Activated T-cell treated with anti-CD3 and anti-CD28 coated beads for 24 hours (primary cell): Measurements from ENCODE around the gene TRPM3.

ENCODE experiments used
- DNase-seq: peaks from one replicate; pipeline ENCODE4 v3.0.0-alpha.2; 2020; ENCODE audit warnings: low read depth

TRPM3 gene

DNA sequence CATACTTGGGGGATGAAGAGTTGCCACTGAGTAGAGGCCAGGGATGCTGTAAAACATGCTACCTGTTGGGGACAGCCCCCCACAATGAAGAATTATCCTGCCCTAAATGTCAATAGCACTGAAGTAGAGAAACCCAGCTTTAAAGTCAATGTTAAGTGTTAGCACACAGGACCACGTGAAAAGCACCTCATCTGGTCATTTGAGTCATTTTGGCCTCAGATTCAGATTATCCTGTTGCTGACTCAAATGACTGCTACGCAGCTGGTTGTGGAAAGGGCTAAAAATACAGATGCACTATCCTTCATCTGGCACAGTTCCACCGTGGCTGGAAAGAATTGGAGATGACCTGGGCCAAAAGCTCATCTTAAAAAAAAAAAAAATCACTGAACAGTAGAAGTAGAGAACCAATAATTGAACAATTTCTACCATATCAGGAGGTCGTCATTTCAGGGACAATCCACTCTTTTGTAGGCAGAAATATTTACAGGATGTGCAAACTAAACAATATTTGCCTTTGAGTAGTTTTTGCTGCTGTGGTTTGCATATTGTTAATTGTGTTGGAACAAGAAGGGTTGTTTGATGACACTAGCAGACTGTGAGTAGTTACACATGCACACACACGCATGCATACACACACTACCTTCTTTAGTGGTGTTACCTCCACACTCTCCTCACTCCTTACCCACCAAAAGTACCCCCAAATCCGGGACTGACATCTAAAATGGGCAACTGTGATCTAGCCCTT is 511.7 kb downstream of the TRPM3 start:
- DNase-seq, result no peak

DNA sequence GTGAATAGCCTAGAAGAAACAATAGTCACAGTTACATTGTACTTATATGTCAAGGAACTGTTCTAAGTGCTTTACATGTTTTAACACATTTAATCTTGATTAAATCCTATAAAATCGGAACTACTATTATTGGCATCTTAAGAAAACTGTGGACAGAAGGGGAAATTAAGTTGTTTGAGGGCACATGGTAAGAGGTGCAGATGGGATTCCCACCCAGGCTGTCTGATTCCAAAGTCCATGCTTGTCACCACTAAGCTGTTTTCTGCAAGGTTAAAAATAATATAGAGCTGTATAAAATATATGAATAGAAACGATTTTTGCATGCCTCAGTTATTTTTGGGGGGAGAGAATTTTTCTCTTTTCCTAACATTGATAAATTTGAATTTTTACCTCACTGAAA is 512.4 kb downstream of the TRPM3 start:
- no peak for DNase-seq

DNA sequence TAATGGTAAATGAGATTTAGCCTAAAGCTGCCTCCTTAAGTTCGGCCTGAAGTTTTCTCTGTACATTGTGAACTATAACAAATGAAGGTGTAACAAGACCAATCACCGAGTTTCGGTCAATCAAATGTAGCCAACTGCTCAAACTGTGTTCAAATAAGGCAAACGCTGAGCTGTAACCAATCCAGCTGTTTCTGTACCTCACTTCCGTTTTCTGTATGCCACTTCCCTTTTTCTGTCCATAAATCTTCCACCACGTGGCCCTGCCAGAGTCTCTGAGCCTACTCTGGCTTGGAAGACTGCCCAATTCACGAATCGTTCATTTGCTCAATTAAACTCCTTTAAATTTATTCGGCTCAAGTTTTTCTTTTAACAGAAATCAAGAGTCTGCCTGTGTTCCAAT is 513.5 kb downstream of the TRPM3 start:
- DNase-seq, result no peak

DNA sequence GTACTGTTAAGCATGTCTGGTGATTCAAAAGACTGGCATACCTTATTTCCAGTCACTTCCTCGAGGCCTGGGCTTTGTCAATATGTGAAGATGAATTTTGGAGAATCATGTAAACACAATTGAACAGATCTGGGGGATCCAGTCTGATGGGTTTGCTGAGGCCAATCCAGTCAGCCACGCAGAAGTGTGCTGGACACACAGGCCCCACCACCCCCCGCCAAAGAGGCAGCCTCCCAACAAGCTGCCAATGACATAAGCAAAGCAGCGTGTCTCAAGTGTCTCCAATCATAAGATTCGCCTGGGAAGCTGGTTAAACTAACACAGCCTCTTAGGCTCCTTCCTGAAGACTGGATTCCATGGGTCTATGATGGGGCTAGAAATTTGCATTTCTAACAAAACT is 514.1 kb downstream of the TRPM3 start:
- DNase-seq, result no peak

DNA sequence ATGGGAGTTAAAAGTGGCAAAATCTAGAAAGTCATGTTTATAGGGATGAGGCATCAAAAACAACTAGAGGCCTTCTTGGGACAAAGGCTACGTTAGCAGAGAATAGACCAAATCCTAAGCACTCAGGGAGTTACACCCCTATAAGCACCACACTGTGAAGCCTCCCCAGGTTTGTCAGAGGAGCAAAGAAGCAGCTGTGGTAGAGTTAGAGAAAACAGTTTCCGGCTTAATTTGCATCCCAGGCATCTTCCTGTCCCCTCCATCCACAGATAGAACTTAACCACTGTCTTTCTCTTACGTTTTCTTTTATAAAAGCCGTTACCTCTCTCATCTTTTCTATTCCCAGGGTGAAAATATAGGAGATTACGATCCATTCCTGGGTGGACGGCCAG is 518.4 kb downstream of the TRPM3 start:
- no peak for DNase-seq

- peak; percentile 24 for DNase-seq
These were observed 519.0 kb downstream of the TRPM3 start for GRCh38 chr9:70602321-70603019.

GRCh38 chr9:70601000-70601951 is 520.1 kb downstream of the TRPM3 start:
- no peak for DNase-seq

GRCh38 chr9:70600506-70600905 is 520.9 kb downstream of the TRPM3 start:
- DNase-seq, result no peak

DNA sequence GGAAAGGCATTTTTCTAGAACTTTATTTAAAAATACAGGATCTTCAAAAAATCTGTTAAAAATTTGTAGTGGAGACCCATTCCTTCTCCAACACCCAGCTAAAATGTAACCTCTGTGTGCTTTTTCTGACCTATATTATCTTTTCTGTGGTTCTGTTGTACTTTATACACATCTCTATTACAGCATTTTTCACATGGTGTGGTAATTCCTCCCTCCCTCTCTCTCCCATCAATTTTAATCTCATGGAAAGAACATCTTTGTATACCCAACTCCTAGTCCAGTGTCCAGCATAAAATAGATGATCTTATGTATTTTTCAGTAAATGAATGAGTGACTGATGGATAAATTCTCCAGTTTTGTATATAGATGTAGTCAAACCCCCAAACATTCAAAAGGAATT is 523.5 kb downstream of the TRPM3 start:
- DNase-seq, result no peak

DNA sequence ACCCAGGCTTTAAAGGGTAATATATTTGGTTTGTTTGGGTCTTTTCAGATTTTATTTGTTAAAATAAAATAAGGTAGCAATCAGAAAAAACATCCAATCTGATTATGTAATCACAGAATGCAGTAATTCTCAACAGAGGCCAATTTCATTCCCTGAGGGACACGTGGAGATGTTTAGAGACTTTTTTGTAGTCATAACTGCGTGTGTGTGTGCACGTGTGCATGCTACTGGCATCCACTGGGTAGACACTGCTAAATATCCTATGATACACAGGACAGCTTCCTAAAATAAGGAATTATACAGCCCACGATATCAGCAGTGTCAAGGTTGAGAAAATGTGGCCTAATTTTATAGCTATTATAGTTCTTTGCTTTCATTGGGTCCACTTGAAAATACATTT is 526.2 kb downstream of the TRPM3 start:
- DNase-seq, result no peak

DNA sequence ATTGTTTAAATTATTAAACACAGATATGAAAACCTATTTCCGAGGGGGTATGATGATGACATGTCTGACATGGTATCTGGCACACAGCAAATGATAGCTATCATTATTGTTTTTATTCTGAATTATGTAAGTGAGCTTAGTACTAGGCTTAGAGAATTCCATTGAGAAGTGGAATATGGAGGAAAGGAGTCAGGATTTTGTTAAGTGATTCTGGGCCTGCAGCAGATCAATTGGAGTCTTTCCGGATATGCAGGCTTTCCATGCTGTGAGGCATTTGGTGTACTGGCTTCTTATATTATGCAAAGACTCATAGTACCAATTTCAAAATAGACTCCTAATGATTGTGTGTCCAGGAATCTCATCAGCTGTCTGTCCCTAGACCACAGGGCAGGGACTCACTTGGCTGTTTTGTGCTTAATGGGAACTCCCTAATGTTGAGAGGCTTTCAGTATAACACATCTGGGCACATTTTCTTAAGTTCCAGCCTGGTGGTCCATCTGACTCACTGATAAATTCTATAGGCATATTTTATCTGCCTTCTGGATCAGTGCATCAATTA is 527.0 kb downstream of the TRPM3 start:
- DNase-seq, result no peak

DNA sequence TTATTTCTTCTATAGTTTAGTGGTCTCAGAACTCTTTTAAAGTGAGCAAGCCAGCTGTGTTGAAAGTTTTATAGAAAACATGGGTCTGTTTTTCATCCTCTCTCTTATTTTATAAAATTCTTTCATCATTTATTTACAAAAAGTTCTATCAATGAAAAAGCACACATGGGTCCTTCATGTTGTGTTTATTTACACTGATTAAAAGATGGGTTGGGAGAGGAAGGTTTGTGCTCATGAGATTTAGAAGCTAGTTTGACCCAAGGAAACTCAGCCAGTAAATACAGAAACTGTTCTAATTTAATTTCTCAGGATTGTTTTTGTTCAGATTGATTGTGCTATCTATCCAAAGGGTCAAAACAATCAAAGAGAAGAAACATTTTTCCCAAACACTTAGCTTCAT is 528.2 kb downstream of the TRPM3 start:
- no peak for DNase-seq

GRCh38 chr9:70590315-70590677 is 531.1 kb downstream of the TRPM3 start:
- no peak for DNase-seq

DNA sequence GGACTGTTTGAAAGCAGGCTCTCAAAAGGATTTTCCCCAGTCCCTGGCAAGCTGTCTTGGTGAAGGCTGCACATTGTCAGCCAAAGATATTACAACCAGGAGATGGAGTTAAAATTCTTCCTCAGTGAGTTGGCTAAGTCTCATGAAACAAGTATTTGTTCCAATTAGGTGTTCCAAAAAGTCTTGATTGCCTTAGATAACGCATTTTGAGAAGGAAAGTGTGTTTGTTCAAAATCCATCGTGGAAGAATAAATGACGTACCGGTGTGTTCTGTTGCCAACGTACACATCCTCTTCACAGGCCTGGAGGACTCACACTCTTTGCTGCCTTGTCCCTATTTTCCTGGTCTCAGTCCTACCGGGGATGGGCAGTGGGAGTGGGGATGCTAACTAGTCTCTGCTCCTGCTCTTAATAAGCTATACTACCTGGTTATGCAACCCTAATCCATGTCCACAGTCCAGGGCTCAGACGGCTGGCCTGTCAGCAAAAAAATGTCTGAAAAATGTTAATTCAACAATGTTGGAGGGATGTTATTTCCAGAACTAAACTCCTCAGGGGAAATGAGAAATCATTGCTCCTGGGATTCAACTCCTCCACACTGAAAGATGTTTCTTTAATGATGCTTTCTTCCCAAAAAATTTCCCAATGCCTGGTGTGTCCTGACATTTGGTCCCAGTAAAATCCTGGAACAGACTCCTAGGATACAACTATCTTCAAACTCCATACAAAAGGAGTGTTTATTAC is 531.7 kb downstream of the TRPM3 start:
- DNase-seq, result no peak

GRCh38 chr9:70588999-70589398 is 532.4 kb downstream of the TRPM3 start:
- DNase-seq, result no peak

GRCh38 chr9:70588381-70588780 is 533.0 kb downstream of the TRPM3 start:
- DNase-seq, result no peak

GRCh38 chr9:70587201-70587600 is 534.2 kb downstream of the TRPM3 start:
- no peak for DNase-seq

GRCh38 chr9:70586476-70586875 is 534.9 kb downstream of the TRPM3 start:
- DNase-seq, result no peak

DNA sequence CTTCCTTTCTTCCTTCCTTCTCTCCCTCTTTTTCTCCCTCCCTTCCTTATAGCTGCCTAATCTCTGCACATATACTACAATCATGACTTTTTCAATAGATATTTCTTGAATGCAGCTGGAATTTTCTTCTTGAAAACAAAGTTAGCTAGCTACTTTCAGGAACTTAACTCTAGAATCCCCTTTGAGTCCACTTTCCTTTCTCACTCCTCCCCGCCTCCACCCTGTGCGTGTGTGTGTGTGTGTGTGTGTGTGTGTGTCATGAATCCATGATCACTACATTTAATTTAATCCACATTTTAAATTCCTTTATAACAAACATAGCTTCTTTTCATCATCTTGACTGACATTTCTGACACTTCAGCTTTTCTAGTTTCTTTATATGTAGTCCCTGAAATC is 539.5 kb downstream of the TRPM3 start:
- no peak for DNase-seq

GRCh38 chr9:70581214-70581954 is 540.0 kb downstream of the TRPM3 start:
- no peak for DNase-seq

DNA sequence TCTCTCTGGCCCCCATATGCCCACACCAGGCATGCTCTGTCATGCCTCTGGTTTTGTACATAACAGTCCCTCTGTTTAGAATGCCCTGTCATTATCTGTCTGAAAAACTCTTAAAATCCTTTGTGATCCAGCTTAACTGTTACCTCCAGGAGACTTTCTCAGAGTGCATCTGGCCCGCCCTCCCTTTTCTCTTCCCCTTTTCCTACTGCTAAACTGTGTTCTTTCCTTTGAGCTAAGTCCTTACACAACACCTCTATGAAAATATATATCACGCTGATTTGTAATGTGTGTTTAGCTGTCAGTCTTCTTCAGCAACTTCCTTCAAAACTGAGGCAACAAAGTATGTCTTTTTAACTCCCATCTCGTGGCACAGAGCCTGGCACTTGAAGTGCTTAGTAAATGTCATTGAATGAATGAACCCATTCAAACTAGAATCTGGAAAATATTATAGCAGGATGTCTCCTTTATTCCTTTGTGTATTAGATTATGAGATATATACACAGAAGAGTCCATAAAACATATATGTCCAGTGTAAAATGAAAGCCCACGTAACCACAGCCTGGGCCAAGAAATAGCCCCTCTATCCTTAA is 540.7 kb downstream of the TRPM3 start:
- no peak for DNase-seq
